IMR-90 (cell line): Measurements from ENCODE around the gene DUSP8. TPM values are rescaled to one million over a fixed set of nuclear protein-coding genes. Genes with fewer than 3 reads are reported as not detected.

Experiments
- ATAC-seq: fragments of 200-7000 bp; cut with Tn5 transposase; 2 replicates; pipeline ENCODE4 v1.9.1; 2020; ENCODE audit warnings: low read depth, mild to moderate bottlenecking, moderate library complexity
- BruUV-seq: library from RNA; stranded (reverse); fragments of 400-500 nt; replicated peaks from 2 replicates; lab custom pipeline; 2021; lab: Mats Ljungman, UMichigan
- CTCF ChIA-PET: fragments of 300-600 bp; formaldehyde crosslinking; extraction: SDS; loops from one replicate; lab custom pipeline; 2021; ENCODE audit warnings: antibody characterized with exemption; lab: Yijun Ruan, JAX
- POLR2A ChIA-PET: fragments of 300-600 bp; sonication (Branson Sonifier 250); formaldehyde crosslinking; loops from one replicate; lab custom pipeline; 2022; ENCODE audit warnings: antibody characterized with exemption; ENCODE audit not compliant: unreplicated experiment; lab: Charles Lee
- DNase-seq: peaks from one replicate; pipeline ENCODE4 v3.0.0; 2013
- H2AFZ ChIP-seq: replicated peaks from 2 replicates; pipeline ENCODE3; 2013; ENCODE audit warnings: low read length, mild to moderate bottlenecking; ENCODE audit not compliant: poor library complexity
- H2AK5ac ChIP-seq: 2 replicates; pipeline ENCODE4 v1.6.1; 2013; ENCODE audit warnings: low read depth, low read length, inconsistent platforms
- H2AK9ac ChIP-seq: replicated peaks from 2 replicates; pipeline ENCODE3; 2013; ENCODE audit warnings: mild to moderate bottlenecking, low read depth, low read length, moderate library complexity; ENCODE audit not compliant: poor library complexity
- H2BK120ac ChIP-seq: 2 replicates; pipeline ENCODE4 v1.6.1; 2013; ENCODE audit warnings: low read depth, low read length, inconsistent platforms
- H2BK15ac ChIP-seq: 3 replicates; pipeline ENCODE4 v1.6.1; 2013; ENCODE audit warnings: low read depth, low read length, inconsistent platforms
- H2BK20ac ChIP-seq: 2 replicates; pipeline ENCODE4 v1.6.1; 2013; ENCODE audit warnings: low read depth, mild to moderate bottlenecking, inconsistent platforms, low read length, moderate library complexity
- H2BK5ac ChIP-seq: 2 replicates; pipeline ENCODE4 v1.6.1; 2013; ENCODE audit warnings: mild to moderate bottlenecking, low read depth, low read length, inconsistent platforms; ENCODE audit not compliant: poor library complexity, severe bottlenecking
- H3K14ac ChIP-seq: replicated peaks from 2 replicates; pipeline ENCODE4 v1.6.1; 2013; ENCODE audit warnings: low read depth, low read length, inconsistent platforms
- H3K18ac ChIP-seq: 2 replicates; pipeline ENCODE4 v1.6.1; 2013; ENCODE audit warnings: low read depth, low read length, control low read depth
- H3K23ac ChIP-seq: 2 replicates; pipeline ENCODE4 v1.6.1; 2013; ENCODE audit warnings: low read depth, low read length, inconsistent platforms
- H3K27ac ChIP-seq: 2 replicates; pipeline ENCODE4 v1.5.1; 2013; ENCODE audit warnings: mild to moderate bottlenecking, control low read depth, low read length; ENCODE audit not compliant: insufficient read depth
- H3K27me3 ChIP-seq: 2 replicates; pipeline ENCODE4 v1.6.1; 2013; ENCODE audit warnings: low read length; ENCODE audit not compliant: control insufficient read depth, insufficient read depth
- H3K36me3 ChIP-seq: 2 replicates; pipeline ENCODE4 v1.6.1; 2013; ENCODE audit warnings: low read length, mixed read lengths; ENCODE audit not compliant: control insufficient read depth, insufficient read depth
- H3K4ac ChIP-seq: 2 replicates; pipeline ENCODE4 v1.6.1; 2013; ENCODE audit warnings: low read depth, low read length, inconsistent platforms
- H3K4me1 ChIP-seq: 2 replicates; pipeline ENCODE4 v1.6.1; 2013; ENCODE audit warnings: low read length, mixed read lengths; ENCODE audit not compliant: control insufficient read depth, insufficient read depth
- H3K4me2 ChIP-seq: 2 replicates; pipeline ENCODE4 v1.6.1; 2013; ENCODE audit warnings: low read depth, mild to moderate bottlenecking, control low read depth, low read length, moderate library complexity
- H3K4me3 ChIP-seq: 2 replicates; pipeline ENCODE4 v1.5.1; 2013; ENCODE audit warnings: low read depth, mild to moderate bottlenecking, control low read depth, low read length, moderate library complexity; ENCODE audit not compliant: insufficient read depth
- H3K56ac ChIP-seq: 2 replicates; pipeline ENCODE4 v1.6.1; 2013; ENCODE audit warnings: low read length, inconsistent platforms; ENCODE audit not compliant: insufficient read depth; ENCODE audit errors: extremely low read depth
- H3K79me1 ChIP-seq, 2 experiments: 2 replicates each; pipeline ENCODE4 v1.6.1; 2013; ENCODE audit warnings: low read length in 2 of 2, inconsistent platforms in 1 of 2, low read depth in 1 of 2
- H3K9ac ChIP-seq: 2 replicates; pipeline ENCODE4 v1.6.1; 2013; ENCODE audit warnings: low read depth, low read length, control low read depth
- H3K9me1 ChIP-seq: 2 replicates; pipeline ENCODE4 v1.6.1; 2013; ENCODE audit warnings: low read length, inconsistent platforms; ENCODE audit not compliant: insufficient read depth
- H3K9me3 ChIP-seq: 2 replicates; pipeline ENCODE4 v1.6.1; 2013; ENCODE audit warnings: low read length; ENCODE audit not compliant: control insufficient read depth, insufficient read depth
- H4K20me1 ChIP-seq: 2 replicates; pipeline ENCODE4 v1.6.1; 2013; ENCODE audit warnings: low read length, inconsistent platforms; ENCODE audit not compliant: insufficient read depth
- H4K5ac ChIP-seq: 2 replicates; pipeline ENCODE4 v1.6.1; 2013; ENCODE audit warnings: mild to moderate bottlenecking, low read depth, low read length, control low read depth
- H4K8ac ChIP-seq, 2 experiments: 2 replicates each; pipeline ENCODE4 v1.6.1; 2013; ENCODE audit warnings: low read depth in 2 of 2, low read length in 2 of 2, control low read depth in 1 of 2, inconsistent platforms in 1 of 2
- H4K91ac ChIP-seq: 2 replicates; pipeline ENCODE4 v1.6.1; 2013; ENCODE audit warnings: low read depth, low read length, inconsistent platforms; ENCODE audit not compliant: insufficient read depth
- BHLHE40 ChIP-seq: fragments of 150-350 bp; IDR thresholded peaks from 2 replicates; pipeline ENCODE4 v1.6.1; 2016; ENCODE audit warnings: mild to moderate bottlenecking, low read depth, low read length
- CEBPB ChIP-seq: IDR thresholded peaks from 2 replicates; pipeline ENCODE4 v1.6.1; 2012; ENCODE audit warnings: low read depth, low read length, improper control_type of control experiment
- CHD1 ChIP-seq: IDR thresholded peaks from 2 replicates; pipeline ENCODE4 v1.6.1; 2012; ENCODE audit warnings: low read depth, low read length, improper control_type of control experiment
- CTCF ChIP-seq: conservative IDR thresholded peaks from 2 replicates; pipeline ENCODE4 v1.5.1; 2012; ENCODE audit warnings: mild to moderate bottlenecking, low read depth, low read length, improper control_type of control experiment
- ELK1 ChIP-seq: fragments of 150-350 bp; IDR thresholded peaks from 2 replicates; pipeline ENCODE4 v1.6.1; 2016; ENCODE audit warnings: low read depth, mild to moderate bottlenecking, low read length, moderate library complexity, borderline replicate concordance
- FOS ChIP-seq: fragments of 150-350 bp; IDR thresholded peaks from 2 replicates; pipeline ENCODE4 v1.6.1; 2016; ENCODE audit warnings: low read depth, low read length
- MAFK ChIP-seq: IDR thresholded peaks from 2 replicates; pipeline ENCODE4 v1.6.1; 2012; ENCODE audit warnings: low read depth, low read length, improper control_type of control experiment
- MAZ ChIP-seq: IDR thresholded peaks from 2 replicates; pipeline ENCODE4 v1.6.1; 2012; ENCODE audit warnings: low read depth, mild to moderate bottlenecking, low read length, improper control_type of control experiment, moderate library complexity, borderline replicate concordance
- MXI1 ChIP-seq: IDR thresholded peaks from 2 replicates; pipeline ENCODE4 v1.6.1; 2012; ENCODE audit warnings: low read depth, mild to moderate bottlenecking, low read length, moderate library complexity, borderline replicate concordance
- NFE2L2 ChIP-seq: fragments of 150-350 bp; IDR thresholded peaks from 2 replicates; pipeline ENCODE4 v1.6.1; 2016; ENCODE audit warnings: low read depth, mild to moderate bottlenecking, low read length
- POLR2A ChIP-seq: IDR thresholded peaks from 2 replicates; pipeline ENCODE4 v1.6.1; 2012; ENCODE audit warnings: mild to moderate bottlenecking, low read depth, low read length
- RAD21 ChIP-seq: IDR thresholded peaks from 2 replicates; pipeline ENCODE4 v1.6.1; 2012; ENCODE audit warnings: low read length, improper control_type of control experiment
- RCOR1 ChIP-seq: IDR thresholded peaks from 2 replicates; pipeline ENCODE4 v1.6.1; 2012; ENCODE audit warnings: mild to moderate bottlenecking, low read length, improper control_type of control experiment; ENCODE audit not compliant: insufficient replicate concordance
- RFX5 ChIP-seq: IDR thresholded peaks from 2 replicates; pipeline ENCODE4 v1.8.0; 2012; ENCODE audit warnings: low read depth, mild to moderate bottlenecking, low read length, moderate library complexity
- SMC3 ChIP-seq: fragments of 150-350 bp; IDR thresholded peaks from 2 replicates; pipeline ENCODE4 v1.6.1; 2016; ENCODE audit warnings: low read depth, mild to moderate bottlenecking, antibody characterized with exemption, low read length, moderate library complexity
- WGBS, 2 experiments: methylation state at CpG; one replicate each; pipeline versions ENCODE4 v1.1.5 to v1.1.7; 2013; ENCODE audit warnings: missing lambda C conversion rate in 2 of 2; ENCODE audit not compliant: insufficient read length in 1 of 2; ENCODE audit errors: extremely low coverage in 2 of 2; 5-methylcytosine and 5-hydroxymethylcytosine counted together
- dilution Hi-C: fragments of 300-500 bp; cut with HindIII; formaldehyde crosslinking; loops from one replicate; pipeline ENCODE4 v1.14.3; 2018; ENCODE audit warnings: low sequenced_read_pairs; ENCODE audit not compliant: unreplicated experiment
- in situ Hi-C: fragments of 300-500 bp; cut with MboI; formaldehyde crosslinking; loops from 3 replicates; pipeline ENCODE4 v1.14.3; 2019; ENCODE audit warnings: low sequenced_read_pairs, inconsistent platforms, mixed read lengths
- intact Hi-C: fragments of 100-400 bp; cut with micrococcal nuclease; formaldehyde crosslinking; loops from 2 replicates; pipeline ENCODE4 v1.10.0; 2022
- polyA plus RNA-seq, 3 experiments: library from polyadenylated mRNA; depleted of rRNA; stranded (reverse); fragments of >200 nt; gene quantifications; 2 replicates each; pipeline ENCODE4 v1.2.3, GENCODE V29; 2012; ENCODE audit warnings: low replicate concordance in 1 of 3
- total RNA-seq: library from RNA; depleted of rRNA; stranded (reverse); fragments of >200 nt; gene quantifications from 2 replicates; pipeline ENCODE4 v1.2.3, GENCODE V29; 2012

DUSP8 gene
- total and polyA plus RNA-seq, 2 of the 4 experiments (the other 2 are of a cell fraction) = 0.72 to 4.2 TPM

- POLR2A ChIA-PET = interaction anchor here (0.6 to 0.7 kb wide), 3 partner anchors 12 to 15 kb away, joined by 3 to 4 read pairs (median 3); no protein-coding TSS in a partner anchor
- TF ChIP-seq RCOR1 (no peak), RAD21 (no peak), MAZ (peak; percentile 62), CHD1 (no peak), RFX5 (no peak), NFE2L2 (no peak), FOS (no peak), MAFK (no peak), POLR2A (no peak), SMC3 (0 out of 2 replicates have a peak, but pooled peaks have one; percentile 4), CEBPB (no peak), CTCF (no peak), ELK1 (no peak), BHLHE40 (peak; percentile 63; the same call in 1 of the 2 replicates), MXI1 (no peak)
Observed at GRCh38 chr11:1557904-1558774, 13.9 kb downstream of the DUSP8 start.

More at GRCh38 chr11:1557904-1558774, 13.9 kb downstream of the DUSP8 start:
- H2BK5ac ChIP-seq = peak overlapping the region; percentile 68
- peaks cover 16% of the 10 kb centered on the region for H3K36me3 ChIP-seq
- peak overlapping the region; percentile 97 for H4K91ac ChIP-seq
- H3K14ac ChIP-seq = peak overlapping the region; percentile 80
- ATAC-seq = peak; percentile 73
- no peak overlapping the region for H3K56ac ChIP-seq
- CTCF ChIA-PET = interaction anchor here (0.8 to 2.2 kb wide), 2 partner anchors 11 to 17 kb away, joined by 4 to 7 read pairs; no protein-coding TSS in a partner anchor
- peak overlapping the region; percentile 96; the same call in 1 of the 2 replicates for H2AK5ac ChIP-seq
- peak overlapping the region; percentile 92; the same call in 1 of the 2 replicates for H2BK20ac ChIP-seq
- H3K4me3 ChIP-seq = no peak overlapping the region
- H2AK9ac ChIP-seq = peak overlapping the region; percentile 83
- intact Hi-C loops = no loop called here
- no CpG with 5 or more reads among the region's 29 CpGs for WGBS, 2 experiments
- H2BK120ac ChIP-seq = peak overlapping the region; percentile 95
- no peaks in the 10 kb centered on the region for H3K27me3 ChIP-seq
- peaks cover 20% of the 10 kb centered on the region for H3K4me1 ChIP-seq
- H3K4me2 ChIP-seq = peak overlapping the region; percentile 1; the same call in 1 of the 2 replicates
- peaks cover 0 to 20% of the 10 kb centered on the region in 2 experiments; a peak in 1 of 4 replicates for H3K79me1 ChIP-seq
- H3K4ac ChIP-seq = peak overlapping the region; percentile 97
- peak overlapping the region; percentile 5; the same call in 1 of the 2 replicates for H3K9ac ChIP-seq
- peak overlapping the region; percentile 94; the same call in 2 of the 3 replicates for H2BK15ac ChIP-seq
- H3K18ac ChIP-seq = peak overlapping the region; percentile 61; the same call in 1 of the 2 replicates
- H3K27ac ChIP-seq = peak overlapping the region; percentile 62
- no TSS peak for BruUV-seq
- peak overlapping the region; percentile 77 to 81; a peak in 3 of 4 replicates for H4K8ac ChIP-seq
- H2AFZ ChIP-seq = peak overlapping the region; percentile 87
- peaks cover 14% of the 10 kb centered on the region for H3K9me1 ChIP-seq
- dilution Hi-C loops = no loop called here
- peak overlapping the region; percentile 27 for H3K23ac ChIP-seq
- H3K9me3 ChIP-seq = no peaks in the 10 kb centered on the region
- H4K5ac ChIP-seq = peak overlapping the region; percentile 34
- in situ Hi-C loops = no loop called here
- DNase-seq = peak; percentile 84
- peaks cover 17% of the 10 kb centered on the region for H4K20me1 ChIP-seq
